GM12878 (cell line): Measurements from ENCODE around the gene BNC2. TPM values are rescaled to one million over a fixed set of nuclear protein-coding genes. Genes with fewer than 3 reads are reported as not detected.

Experiments
- ATAC-seq: fragments of 200-7000 bp; cut with Tn5 transposase; 3 replicates; pipeline ENCODE4 v1.9.1; 2020; ENCODE audit warnings: mild to moderate bottlenecking, moderate library complexity
- BruUV-seq: library from RNA; stranded (reverse); fragments of 400-500 nt; replicated peaks from 2 replicates; lab custom pipeline; 2021; lab: Mats Ljungman, UMichigan
- CTCF ChIA-PET: fragments of 300-600 bp; sonication (Branson Sonifier 250); formaldehyde crosslinking; extraction: SDS; loops from one replicate; lab custom pipeline; 2021; ENCODE audit warnings: inconsistent platforms; lab: Yijun Ruan, JAX
- POLR2A ChIA-PET: fragments of 350-600 bp; formaldehyde crosslinking; extraction: SDS; loops from one replicate; lab custom pipeline; 2021; ENCODE audit warnings: inconsistent platforms; lab: Charles Lee
- RAD21 ChIA-PET: fragments of 300-600 bp; sonication (Branson Sonifier 250); formaldehyde crosslinking; loops from one replicate; lab custom pipeline; 2023; ENCODE audit warnings: antibody characterized with exemption; ENCODE audit not compliant: unreplicated experiment; lab: Charles Lee
- SMC1A ChIA-PET: fragments of 300-600 bp; sonication (Branson Sonifier 250); formaldehyde crosslinking; loops from one replicate; lab custom pipeline; 2023; ENCODE audit not compliant: unreplicated experiment, uncharacterized antibody; lab: Charles Lee
- DNase-seq: peaks from one replicate; pipeline ENCODE4 v3.0.0-alpha.2; 2011; ENCODE audit warnings: low read depth, low spot score
- FAIRE-seq: peaks from 3 replicates; lab custom pipeline; 2011; peaks lifted over from hg19 to GRCh38; lab: Jason Lieb, UNC
- H2AFZ ChIP-seq: 2 replicates; pipeline ENCODE4 v1.6.0; 2011; ENCODE audit warnings: low read depth, low read length, control low read depth; ENCODE audit not compliant: control insufficient read depth
- H3K27ac ChIP-seq: 2 replicates; pipeline ENCODE4 v1.5.1; 2011; ENCODE audit warnings: control low read depth; ENCODE audit not compliant: control insufficient read depth, insufficient read depth
- H3K27me3 ChIP-seq, 2 experiments: replicated peaks in 1 of 2; 2 replicates each; pipeline versions ENCODE4 v1.6.0 to v1.6.1; 2011; ENCODE audit warnings: low read length in 1 of 2; ENCODE audit not compliant: control insufficient read depth in 2 of 2, insufficient read depth in 2 of 2
- H3K36me3 ChIP-seq, 2 experiments: 2 replicates each; pipeline ENCODE4 v1.5.1; 2011; ENCODE audit warnings: low read length in 1 of 2; ENCODE audit not compliant: control insufficient read depth in 2 of 2, insufficient read depth in 2 of 2
- H3K4me1 ChIP-seq: 2 replicates; pipeline ENCODE4 v1.6.1; 2011; ENCODE audit warnings: mild to moderate bottlenecking, low read length, moderate library complexity, mixed read lengths; ENCODE audit not compliant: control insufficient read depth, insufficient read depth
- H3K4me2 ChIP-seq: 2 replicates; pipeline ENCODE4 v1.6.0; 2011; ENCODE audit warnings: control low read depth; ENCODE audit not compliant: control insufficient read depth, insufficient read depth
- H3K4me3 ChIP-seq: fragments of 200-600 bp; sonication (generic); 2 replicates; pipeline ENCODE4 v1.5.1; 2016
- H3K79me2 ChIP-seq: 2 replicates; pipeline ENCODE4 v1.6.0; 2011; ENCODE audit warnings: low read length; ENCODE audit not compliant: control insufficient read depth, insufficient read depth
- H3K9ac ChIP-seq: 2 replicates; pipeline ENCODE4 v1.8.0; 2011; ENCODE audit warnings: low read length, control low read depth, mixed read lengths; ENCODE audit not compliant: control insufficient read depth, insufficient read depth
- H3K9me3 ChIP-seq: replicated peaks from 3 replicates; pipeline ENCODE4 v1.5.1; 2011; ENCODE audit warnings: mild to moderate bottlenecking, low read length; ENCODE audit not compliant: control insufficient read depth, insufficient read depth
- H4K20me1 ChIP-seq: 2 replicates; pipeline ENCODE4 v1.6.0; 2011; ENCODE audit not compliant: control insufficient read depth, insufficient read depth
- CHD1 ChIP-seq: IDR thresholded peaks from 2 replicates; pipeline ENCODE4 v1.6.1; 2012; ENCODE audit warnings: low read depth, low read length, improper control_type of control experiment
- DPF2 ChIP-seq: fragments of 450-650 bp; IDR thresholded peaks from 2 replicates; pipeline ENCODE4 v1.6.1; 2017; ENCODE audit warnings: mild to moderate bottlenecking
- EED ChIP-seq: sonication (generic); IDR thresholded peaks from 2 replicates; pipeline ENCODE4 v1.6.1; 2016; ENCODE audit warnings: antibody characterized with exemption, low read depth
- EP300 ChIP-seq, 2 experiments: fragments of 150-350 bp in 1 of 2; IDR thresholded peaks; 2 replicates each; pipeline ENCODE4 v1.6.1; 2011 to 2012; ENCODE audit warnings: low read depth in 2 of 2, low read length in 2 of 2, borderline replicate concordance in 1 of 2, improper control_type of control experiment in 1 of 2, inconsistent platforms in 1 of 2; ENCODE audit not compliant: control insufficient read depth in 1 of 2
- POU2F2 ChIP-seq: IDR thresholded peaks from 3 replicates; pipeline ENCODE4 v1.6.1; 2011; ENCODE audit warnings: low read depth, mild to moderate bottlenecking, low read length, borderline replicate concordance
- SREBF1 ChIP-seq: IDR thresholded peaks from 2 replicates; pipeline ENCODE4 v1.6.1; 2012; ENCODE audit warnings: mild to moderate bottlenecking, low read length
- TCF3 ChIP-seq: IDR thresholded peaks from 2 replicates; pipeline ENCODE4 v1.6.1; 2012; ENCODE audit warnings: low read depth, mild to moderate bottlenecking, low read length, borderline replicate concordance; ENCODE audit not compliant: insufficient read depth
- YBX1 ChIP-seq: fragments of 450-650 bp; IDR thresholded peaks from 2 replicates; pipeline ENCODE4 v1.6.1; 2016; ENCODE audit warnings: antibody characterized with exemption
- WGBS: methylation state at CpG from one replicate; pipeline ENCODE4 v1.1.6; 2016; ENCODE audit warnings: low lambda C conversion rate; ENCODE audit not compliant: insufficient replicate concordance, insufficient coverage; ENCODE audit errors: missing lambda C conversion rate; 5-methylcytosine and 5-hydroxymethylcytosine counted together
- in situ Hi-C: fragments of 300-500 bp; cut with MboI; formaldehyde crosslinking; loops from 9 replicates; pipeline ENCODE4 v1.14.3; 2018; ENCODE audit warnings: mixed read lengths
- intact Hi-C: fragments of 100-400 bp; cut with micrococcal nuclease; formaldehyde crosslinking; loops from one replicate; pipeline ENCODE4 v1.14.2; 2022; ENCODE audit not compliant: unreplicated experiment
- polyA plus RNA-seq, 11 experiments: library from polyadenylated mRNA; depleted of rRNA in 4 of 11; unstranded in 6 of 11; stranded (reverse) in 5 of 11; fragments of >200 nt; fragmentation: Nextera tagmentation in 4 of 11; fragmentation: Illumina TruSeq in 1 of 11; extraction: Ambion mirVana in 4 of 11; extraction: Trizol in 1 of 11; gene quantifications; 1 replicate in 1 of 11; 2 replicates in 10 of 11; pipeline versions ENCODE4 v1.2.1 to v1.2.3, GENCODE V29; 2011 to 2016; ENCODE audit warnings: inconsistent platforms in 2 of 11, missing spikeins in 2 of 11, low read depth in 1 of 11
- total RNA-seq, 4 experiments: library from RNA; depleted of rRNA in 3 of 4; stranded (reverse); fragments of >200 nt in 3 of 4; fragmentation: Illumina TruSeq in 1 of 4; extraction: Trizol in 1 of 4; gene quantifications; 2 replicates each; pipeline versions ENCODE4 v1.2.1 to v1.2.3, GENCODE V29; 2013 to 2021
- TF ChIP-seq, protein P1 (sequence below): fragments of 450-650 bp; IDR thresholded peaks from 2 replicates; pipeline ENCODE4 v1.6.1; 2014; ENCODE audit warnings: mild to moderate bottlenecking
- TF ChIP-seq, protein P2 (sequence below): IDR thresholded peaks from 2 replicates; pipeline ENCODE4 v1.6.1; 2012; ENCODE audit warnings: improper control_type of control experiment, low read depth, low read length; ENCODE audit not compliant: insufficient replicate concordance

The BNC2 gene
- total and polyA plus RNA-seq, 10 of the 15 experiments (the other 5 are each of a cell fraction or from before 2014, with no cell fraction given): 0.05 to 14.5 (median 0.26) TPM

DNA sequence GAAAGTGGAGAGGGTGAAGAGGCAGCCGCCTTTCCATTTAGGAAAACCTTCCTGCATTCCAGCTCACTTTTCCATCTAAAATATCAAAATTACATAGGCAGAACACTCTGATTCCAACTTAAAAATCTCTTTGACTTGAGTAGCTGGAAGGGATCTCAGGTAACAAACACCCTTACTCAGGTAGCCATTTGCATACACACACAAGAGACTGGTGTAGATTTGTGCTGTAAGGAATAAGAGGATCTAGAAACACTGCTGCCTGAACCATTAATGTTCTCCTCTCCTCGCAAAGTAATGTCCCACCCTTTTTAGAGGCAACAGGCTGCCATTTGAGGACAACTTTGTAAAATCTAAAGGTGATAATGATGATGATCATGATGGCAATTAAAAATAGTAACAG is 53.5 kb downstream of the BNC2 start:
- DNase-seq (no peak), ATAC-seq (no peak), FAIRE-seq (no peak)
- CTCF ChIA-PET: no interaction called here
- SMC1A ChIA-PET: no interaction called here
- H3K4me2 ChIP-seq: no peak overlapping the region
- no peak overlapping the region for H2AFZ ChIP-seq
- H3K9ac ChIP-seq: no peak overlapping the region
- H3K79me2 ChIP-seq: no peaks in the 10 kb centered on the region
- in situ Hi-C loops (no loop called here), intact Hi-C loops (no loop called here)
- H3K4me3 ChIP-seq: no peak overlapping the region
- no peaks in the 10 kb centered on the region for H3K36me3 ChIP-seq
- no peaks in the 10 kb centered on the region for H3K9me3 ChIP-seq
- TF ChIP-seq EP300 (IDR thresholded peaks at IDR 0.05; ENCODE audit: borderline replicate concordance in 1 of 2, control insufficient read depth in 1 of 2, low read depth in 2 of 2, low read length in 2 of 2) (no peak), YBX1 (no peak), DPF2 (no peak), TCF3 (no peak), CHD1 (no peak)
- TF ChIP-seq, protein P1, sequence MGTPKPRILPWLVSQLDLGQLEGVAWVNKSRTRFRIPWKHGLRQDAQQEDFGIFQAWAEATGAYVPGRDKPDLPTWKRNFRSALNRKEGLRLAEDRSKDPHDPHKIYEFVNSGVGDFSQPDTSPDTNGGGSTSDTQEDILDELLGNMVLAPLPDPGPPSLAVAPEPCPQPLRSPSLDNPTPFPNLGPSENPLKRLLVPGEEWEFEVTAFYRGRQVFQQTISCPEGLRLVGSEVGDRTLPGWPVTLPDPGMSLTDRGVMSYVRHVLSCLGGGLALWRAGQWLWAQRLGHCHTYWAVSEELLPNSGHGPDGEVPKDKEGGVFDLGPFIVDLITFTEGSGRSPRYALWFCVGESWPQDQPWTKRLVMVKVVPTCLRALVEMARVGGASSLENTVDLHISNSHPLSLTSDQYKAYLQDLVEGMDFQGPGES: no peak
- H3K27me3 ChIP-seq: no peaks in the 10 kb centered on the region
- 26% methylated on average over 2 of the region's 2 CpGs for WGBS
- no peaks in the 10 kb centered on the region for H3K4me1 ChIP-seq
- POLR2A ChIA-PET: no interaction called here
- RAD21 ChIA-PET: no interaction called here
- H4K20me1 ChIP-seq: no peaks in the 10 kb centered on the region
- H3K27ac ChIP-seq: no peak overlapping the region
- no TSS peak for BruUV-seq

DNA sequence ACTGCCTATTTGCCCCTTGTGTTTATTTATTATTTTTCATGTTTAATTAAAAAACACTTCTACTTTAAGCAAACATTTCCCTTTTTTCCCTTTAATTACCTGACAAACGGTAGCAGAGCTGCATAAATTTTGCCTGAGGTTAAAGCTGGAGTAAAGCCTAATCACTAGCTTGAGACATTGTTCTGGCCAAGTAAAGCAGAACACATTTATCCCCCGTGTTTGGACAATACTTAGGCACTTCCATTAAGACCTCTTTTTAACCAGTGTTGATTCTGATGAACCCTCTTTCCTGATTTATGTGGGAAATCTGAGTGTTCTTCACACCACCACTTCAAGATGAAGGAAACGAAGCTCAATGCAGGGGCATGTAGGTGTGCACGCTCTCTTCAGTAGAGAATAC is 54.5 kb downstream of the BNC2 start:
- Histone ChIP-seq H3K9ac (no peak overlapping the region), H2AFZ (no peak overlapping the region), H3K79me2 (no peaks in the 10 kb centered on the region), H3K36me3 (no peaks in the 10 kb centered on the region), H3K9me3 (no peaks in the 10 kb centered on the region), H3K4me3 (no peak overlapping the region), H3K27ac (no peak overlapping the region), H4K20me1 (no peaks in the 10 kb centered on the region), H3K4me2 (no peak overlapping the region), H3K4me1 (no peaks in the 10 kb centered on the region), H3K27me3 (no peaks in the 10 kb centered on the region)
- ChIA-PET CTCF (no interaction called here), POLR2A (no interaction called here), RAD21 (no interaction called here), SMC1A (interaction anchor here (0.7 kb wide), 2 partner anchors 98 to 448 kb away, joined by 3 read pairs; no protein-coding TSS in a partner anchor)
- WGBS: 2% methylated on average over 4 of the region's 4 CpGs
- intact Hi-C loops (no loop called here), in situ Hi-C loops (no loop called here)
- DNase-seq: no peak
- BruUV-seq: no TSS peak
- FAIRE-seq: no peak
- TF ChIP-seq POU2F2 (no peak), EED (no peak), SREBF1 (no peak), DPF2 (no peak)
- TF ChIP-seq, protein P2, sequence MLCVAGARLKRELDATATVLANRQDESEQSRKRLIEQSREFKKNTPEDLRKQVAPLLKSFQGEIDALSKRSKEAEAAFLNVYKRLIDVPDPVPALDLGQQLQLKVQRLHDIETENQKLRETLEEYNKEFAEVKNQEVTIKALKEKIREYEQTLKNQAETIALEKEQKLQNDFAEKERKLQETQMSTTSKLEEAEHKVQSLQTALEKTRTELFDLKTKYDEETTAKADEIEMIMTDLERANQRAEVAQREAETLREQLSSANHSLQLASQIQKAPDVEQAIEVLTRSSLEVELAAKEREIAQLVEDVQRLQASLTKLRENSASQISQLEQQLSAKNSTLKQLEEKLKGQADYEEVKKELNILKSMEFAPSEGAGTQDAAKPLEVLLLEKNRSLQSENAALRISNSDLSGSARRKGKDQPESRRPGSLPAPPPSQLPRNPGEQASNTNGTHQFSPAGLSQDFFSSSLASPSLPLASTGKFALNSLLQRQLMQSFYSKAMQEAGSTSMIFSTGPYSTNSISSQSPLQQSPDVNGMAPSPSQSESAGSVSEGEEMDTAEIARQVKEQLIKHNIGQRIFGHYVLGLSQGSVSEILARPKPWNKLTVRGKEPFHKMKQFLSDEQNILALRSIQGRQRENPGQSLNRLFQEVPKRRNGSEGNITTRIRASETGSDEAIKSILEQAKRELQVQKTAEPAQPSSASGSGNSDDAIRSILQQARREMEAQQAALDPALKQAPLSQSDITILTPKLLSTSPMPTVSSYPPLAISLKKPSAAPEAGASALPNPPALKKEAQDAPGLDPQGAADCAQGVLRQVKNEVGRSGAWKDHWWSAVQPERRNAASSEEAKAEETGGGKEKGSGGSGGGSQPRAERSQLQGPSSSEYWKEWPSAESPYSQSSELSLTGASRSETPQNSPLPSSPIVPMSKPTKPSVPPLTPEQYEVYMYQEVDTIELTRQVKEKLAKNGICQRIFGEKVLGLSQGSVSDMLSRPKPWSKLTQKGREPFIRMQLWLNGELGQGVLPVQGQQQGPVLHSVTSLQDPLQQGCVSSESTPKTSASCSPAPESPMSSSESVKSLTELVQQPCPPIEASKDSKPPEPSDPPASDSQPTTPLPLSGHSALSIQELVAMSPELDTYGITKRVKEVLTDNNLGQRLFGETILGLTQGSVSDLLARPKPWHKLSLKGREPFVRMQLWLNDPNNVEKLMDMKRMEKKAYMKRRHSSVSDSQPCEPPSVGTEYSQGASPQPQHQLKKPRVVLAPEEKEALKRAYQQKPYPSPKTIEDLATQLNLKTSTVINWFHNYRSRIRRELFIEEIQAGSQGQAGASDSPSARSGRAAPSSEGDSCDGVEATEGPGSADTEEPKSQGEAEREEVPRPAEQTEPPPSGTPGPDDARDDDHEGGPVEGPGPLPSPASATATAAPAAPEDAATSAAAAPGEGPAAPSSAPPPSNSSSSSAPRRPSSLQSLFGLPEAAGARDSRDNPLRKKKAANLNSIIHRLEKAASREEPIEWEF: no peak
- no peak for ATAC-seq
